Measurements from ENCODE around the gene RHOB.

The RHOB gene

GRCh38 chr2:20436716-20437470, 10.0 kb upstream of the RHOB start:
- DNase-seq (ENCODE audit: low read depth in 2 of 2), result no peak

GRCh38 chr2:20438334-20439192, 8.3 kb upstream of the RHOB start:
- DNase-seq (ENCODE audit: low read depth in 2 of 2), result peak in 1 of 2 experiments; percentile 37

- DNase-seq (ENCODE audit: low read depth in 2 of 2), result no peak
Observed at GRCh38 chr2:20439193-20439475, 7.7 kb upstream of the RHOB start.

- no peak for DNase-seq (ENCODE audit: low read depth in 2 of 2)
Observed at GRCh38 chr2:20439503-20439902, 7.4 kb upstream of the RHOB start.

- DNase-seq (ENCODE audit: low read depth in 2 of 2), result no peak
Observed at GRCh38 chr2:20440001-20440560, 6.8 kb upstream of the RHOB start.

- peak in 1 of 2 experiments; percentile 22 for DNase-seq (ENCODE audit: low read depth in 2 of 2)
Observed at GRCh38 chr2:20443276-20443920, 3.5 kb upstream of the RHOB start.

GRCh38 chr2:20444101-20444992, 2.5 kb upstream of the RHOB start:
- peak in 1 of 2 experiments; percentile 48 for DNase-seq (ENCODE audit: low read depth in 2 of 2)

- no peak for DNase-seq (ENCODE audit: low read depth in 2 of 2)
Observed at GRCh38 chr2:20444993-20445910, 1.6 kb upstream of the RHOB start.

- no peak for DNase-seq (ENCODE audit: low read depth in 2 of 2)
Observed at GRCh38 chr2:20446255-20446916, 488 bp upstream of the RHOB start.

GRCh38 chr2:20447437-20448245, 767 bp downstream of the RHOB start:
- no peak for DNase-seq (ENCODE audit: low read depth in 2 of 2)

GRCh38 chr2:20448246-20448976, 1.5 kb downstream of the RHOB start:
- no peak for DNase-seq (ENCODE audit: low read depth in 2 of 2)

GRCh38 chr2:20448977-20449306, 2.1 kb downstream of the RHOB start:
- no peak for DNase-seq (ENCODE audit: low read depth in 2 of 2)

- no peak for DNase-seq (ENCODE audit: low read depth in 2 of 2)
Observed at GRCh38 chr2:20449501-20450200, 2.8 kb downstream of the RHOB start.

GRCh38 chr2:20450201-20450999, 3.5 kb downstream of the RHOB start:
- DNase-seq (ENCODE audit: low read depth in 2 of 2), result peak; percentile 71 to 76

- DNase-seq (ENCODE audit: low read depth in 2 of 2), result no peak
Observed at GRCh38 chr2:20451000-20451290, 4.1 kb downstream of the RHOB start.

GRCh38 chr2:20451341-20451740, 4.5 kb downstream of the RHOB start:
- no peak for DNase-seq (ENCODE audit: low read depth in 2 of 2)
